ENCODE measurements around the gene BTNL3.
"Not testable (repeated sequence)": the region's sequence is repeated elsewhere in the genome, so short reads cannot be mapped to it uniquely, and the experiment has no call there.

GRCh38 chr5:181010018-181010417 lies 21.4 kb downstream of the BTNL3 start:
- not testable (repeated sequence) for TF ChIP-seq CTCF (IDR thresholded peaks at IDR 0.05); REST (IDR thresholded peaks at IDR 0.05); RCOR1 (IDR thresholded peaks at IDR 0.05; ENCODE audit: low read depth, low read length); PBX3 (IDR thresholded peaks at IDR 0.05); POLR2AphosphoS2 (conservative IDR thresholded peaks at IDR 0.05; ENCODE audit: low read length); RAD21 (conservative IDR thresholded peaks at IDR 0.05 in 1 of 2, IDR thresholded peaks at IDR 0.05 in 1 of 2); JUN (IDR thresholded peaks at IDR 0.05); CEBPB (IDR thresholded peaks at IDR 0.05)

Measured in A549 (cell line).